Measurements from ENCODE around the gene SLC31A1.
"Not testable (repeated sequence)": the region's sequence is repeated elsewhere in the genome, so short reads cannot be mapped to it uniquely, and the experiment has no call there.

DNA sequence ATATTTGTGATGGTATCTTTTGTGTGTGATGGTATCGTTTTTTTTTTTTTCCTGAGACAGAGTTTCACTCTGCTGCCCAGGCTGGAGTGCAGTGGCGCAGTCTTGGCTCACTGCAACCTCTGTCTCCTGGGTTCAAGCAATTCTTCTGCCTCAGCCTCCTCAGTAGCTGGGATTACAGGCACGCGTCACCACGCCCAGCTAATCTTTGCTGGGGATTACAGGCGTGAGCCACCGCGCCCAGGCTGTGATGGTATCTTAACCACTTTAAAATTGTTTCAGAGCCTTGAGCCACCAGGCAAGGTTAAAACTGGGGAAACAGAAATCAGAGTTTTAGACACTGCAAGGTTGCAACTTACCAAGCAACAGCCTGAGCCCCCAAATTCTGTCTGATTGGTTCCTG lies 74.9 kb downstream of the SLC31A1 start:
- TF ChIP-seq, protein P1, sequence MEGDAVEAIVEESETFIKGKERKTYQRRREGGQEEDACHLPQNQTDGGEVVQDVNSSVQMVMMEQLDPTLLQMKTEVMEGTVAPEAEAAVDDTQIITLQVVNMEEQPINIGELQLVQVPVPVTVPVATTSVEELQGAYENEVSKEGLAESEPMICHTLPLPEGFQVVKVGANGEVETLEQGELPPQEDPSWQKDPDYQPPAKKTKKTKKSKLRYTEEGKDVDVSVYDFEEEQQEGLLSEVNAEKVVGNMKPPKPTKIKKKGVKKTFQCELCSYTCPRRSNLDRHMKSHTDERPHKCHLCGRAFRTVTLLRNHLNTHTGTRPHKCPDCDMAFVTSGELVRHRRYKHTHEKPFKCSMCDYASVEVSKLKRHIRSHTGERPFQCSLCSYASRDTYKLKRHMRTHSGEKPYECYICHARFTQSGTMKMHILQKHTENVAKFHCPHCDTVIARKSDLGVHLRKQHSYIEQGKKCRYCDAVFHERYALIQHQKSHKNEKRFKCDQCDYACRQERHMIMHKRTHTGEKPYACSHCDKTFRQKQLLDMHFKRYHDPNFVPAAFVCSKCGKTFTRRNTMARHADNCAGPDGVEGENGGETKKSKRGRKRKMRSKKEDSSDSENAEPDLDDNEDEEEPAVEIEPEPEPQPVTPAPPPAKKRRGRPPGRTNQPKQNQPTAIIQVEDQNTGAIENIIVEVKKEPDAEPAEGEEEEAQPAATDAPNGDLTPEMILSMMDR (IDR thresholded peaks at IDR 0.05; ENCODE audit: insufficient read depth, low read length) = not testable (repeated sequence)
- TF ChIP-seq, protein P2, sequence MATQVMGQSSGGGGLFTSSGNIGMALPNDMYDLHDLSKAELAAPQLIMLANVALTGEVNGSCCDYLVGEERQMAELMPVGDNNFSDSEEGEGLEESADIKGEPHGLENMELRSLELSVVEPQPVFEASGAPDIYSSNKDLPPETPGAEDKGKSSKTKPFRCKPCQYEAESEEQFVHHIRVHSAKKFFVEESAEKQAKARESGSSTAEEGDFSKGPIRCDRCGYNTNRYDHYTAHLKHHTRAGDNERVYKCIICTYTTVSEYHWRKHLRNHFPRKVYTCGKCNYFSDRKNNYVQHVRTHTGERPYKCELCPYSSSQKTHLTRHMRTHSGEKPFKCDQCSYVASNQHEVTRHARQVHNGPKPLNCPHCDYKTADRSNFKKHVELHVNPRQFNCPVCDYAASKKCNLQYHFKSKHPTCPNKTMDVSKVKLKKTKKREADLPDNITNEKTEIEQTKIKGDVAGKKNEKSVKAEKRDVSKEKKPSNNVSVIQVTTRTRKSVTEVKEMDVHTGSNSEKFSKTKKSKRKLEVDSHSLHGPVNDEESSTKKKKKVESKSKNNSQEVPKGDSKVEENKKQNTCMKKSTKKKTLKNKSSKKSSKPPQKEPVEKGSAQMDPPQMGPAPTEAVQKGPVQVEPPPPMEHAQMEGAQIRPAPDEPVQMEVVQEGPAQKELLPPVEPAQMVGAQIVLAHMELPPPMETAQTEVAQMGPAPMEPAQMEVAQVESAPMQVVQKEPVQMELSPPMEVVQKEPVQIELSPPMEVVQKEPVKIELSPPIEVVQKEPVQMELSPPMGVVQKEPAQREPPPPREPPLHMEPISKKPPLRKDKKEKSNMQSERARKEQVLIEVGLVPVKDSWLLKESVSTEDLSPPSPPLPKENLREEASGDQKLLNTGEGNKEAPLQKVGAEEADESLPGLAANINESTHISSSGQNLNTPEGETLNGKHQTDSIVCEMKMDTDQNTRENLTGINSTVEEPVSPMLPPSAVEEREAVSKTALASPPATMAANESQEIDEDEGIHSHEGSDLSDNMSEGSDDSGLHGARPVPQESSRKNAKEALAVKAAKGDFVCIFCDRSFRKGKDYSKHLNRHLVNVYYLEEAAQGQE (IDR thresholded peaks at IDR 0.05; ENCODE audit: insufficient replicate concordance, low read depth) = not testable (repeated sequence)
- not testable (repeated sequence) for TF ChIP-seq POLR2AphosphoS5 (IDR thresholded peaks at IDR 0.05; ENCODE audit: low read depth); SPI1 (IDR thresholded peaks at IDR 0.05; ENCODE audit: borderline replicate concordance, low read depth); GABPA (IDR thresholded peaks at IDR 0.05; ENCODE audit: low read depth)
